Peyer's patch (tissue), 4 donors: ENCODE measurements around the gene SMARCB1.

ENCODE experiments used
- POLR2A ChIP-seq, 2 donors: fragments of 450-650 bp; IDR thresholded peaks; one replicate each; pipeline ENCODE4 v1.5.1; 2017; ENCODE audit warnings: antibody characterized with exemption in 2 of 2, mild to moderate bottlenecking in 2 of 2, moderate library complexity in 2 of 2
- TF ChIP-seq, protein P1 (sequence below), 6 experiments: fragments of 450-650 bp in 4 of 6; fragments of 200-600 bp in 2 of 6; sonication (generic) in 1 of 6; IDR thresholded peaks; one replicate each; pipeline ENCODE4 v1.5.1; 2017 to 2019; ENCODE audit warnings: antibody characterized with exemption in 6 of 6, mild to moderate bottlenecking in 3 of 6, moderate library complexity in 1 of 6

DNA sequence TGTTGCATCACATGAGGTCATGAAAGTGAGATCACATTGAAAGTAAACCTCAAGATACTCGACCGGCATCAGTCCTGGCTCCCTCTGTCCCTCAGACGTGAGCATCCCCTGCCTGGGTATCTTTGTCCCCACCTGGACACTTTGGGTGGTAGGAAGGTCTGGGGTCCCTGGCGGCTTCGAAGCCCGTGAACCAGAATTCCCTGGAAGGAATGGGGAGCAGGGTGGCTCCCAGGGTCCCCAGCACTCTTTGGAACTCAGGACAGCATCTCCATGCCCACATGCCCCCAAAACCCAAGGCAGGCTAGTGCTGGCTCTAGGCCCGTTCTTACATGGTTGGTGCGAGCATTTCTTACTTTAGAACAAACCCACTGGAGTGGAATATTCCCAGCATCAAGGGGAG, 44.5 kb downstream of the SMARCB1 start:
- TF ChIP-seq, protein P1, sequence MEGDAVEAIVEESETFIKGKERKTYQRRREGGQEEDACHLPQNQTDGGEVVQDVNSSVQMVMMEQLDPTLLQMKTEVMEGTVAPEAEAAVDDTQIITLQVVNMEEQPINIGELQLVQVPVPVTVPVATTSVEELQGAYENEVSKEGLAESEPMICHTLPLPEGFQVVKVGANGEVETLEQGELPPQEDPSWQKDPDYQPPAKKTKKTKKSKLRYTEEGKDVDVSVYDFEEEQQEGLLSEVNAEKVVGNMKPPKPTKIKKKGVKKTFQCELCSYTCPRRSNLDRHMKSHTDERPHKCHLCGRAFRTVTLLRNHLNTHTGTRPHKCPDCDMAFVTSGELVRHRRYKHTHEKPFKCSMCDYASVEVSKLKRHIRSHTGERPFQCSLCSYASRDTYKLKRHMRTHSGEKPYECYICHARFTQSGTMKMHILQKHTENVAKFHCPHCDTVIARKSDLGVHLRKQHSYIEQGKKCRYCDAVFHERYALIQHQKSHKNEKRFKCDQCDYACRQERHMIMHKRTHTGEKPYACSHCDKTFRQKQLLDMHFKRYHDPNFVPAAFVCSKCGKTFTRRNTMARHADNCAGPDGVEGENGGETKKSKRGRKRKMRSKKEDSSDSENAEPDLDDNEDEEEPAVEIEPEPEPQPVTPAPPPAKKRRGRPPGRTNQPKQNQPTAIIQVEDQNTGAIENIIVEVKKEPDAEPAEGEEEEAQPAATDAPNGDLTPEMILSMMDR (IDR thresholded peaks at IDR 0.05) = no peak
- TF ChIP-seq POLR2A (IDR thresholded peaks at IDR 0.05) = no peak
